AG04450 (cell line): ENCODE results near the gene CENPX. TPM values are rescaled to one million over a fixed set of nuclear protein-coding genes. Genes with fewer than 3 reads are reported as not detected.
"Not testable (repeated sequence)": the region's sequence is repeated elsewhere in the genome, so short reads cannot be mapped to it uniquely, and the experiment has no call there.

Source experiments
- CTCF ChIA-PET: fragments of 300-600, 350-600 bp; formaldehyde crosslinking; extraction: SDS; loops from one replicate; lab custom pipeline; 2022; ENCODE audit warnings: antibody characterized with exemption, inconsistent platforms; lab: Charles Lee
- POLR2A ChIA-PET: fragments of 350-600 bp; formaldehyde crosslinking; extraction: SDS; loops from one replicate; lab custom pipeline; 2021; ENCODE audit warnings: antibody characterized with exemption, inconsistent platforms; lab: Yijun Ruan, JAX
- DNase-seq: peaks from one replicate; pipeline ENCODE4 v3.0.0-alpha.2; 2011; ENCODE audit warnings: low read depth, low spot score
- H3K27ac ChIP-seq: one replicate; pipeline ENCODE4 v1.5.1; 2012; ENCODE audit warnings: low read depth, low read length, control low read depth
- H3K27me3 ChIP-seq: one replicate; pipeline ENCODE4 v1.6.0; 2012; ENCODE audit warnings: low read length; ENCODE audit not compliant: control insufficient read depth, insufficient read depth
- H3K4me3 ChIP-seq: 2 replicates; pipeline ENCODE4 v1.5.1; 2011; ENCODE audit warnings: mild to moderate bottlenecking, low read depth, low read length, control low read depth
- H3K9me3 ChIP-seq: 2 replicates; pipeline ENCODE4 v1.5.1; 2012; ENCODE audit warnings: low read length; ENCODE audit not compliant: control insufficient read depth, insufficient read depth
- CTCF ChIP-seq: IDR thresholded peaks from 2 replicates; pipeline ENCODE4 v1.5.1; 2011; ENCODE audit warnings: low read depth, low read length, control low read depth, inconsistent platforms
- polyA plus RNA-seq: library from polyadenylated mRNA; depleted of rRNA; stranded (reverse); fragments of >200 nt; gene quantifications from 2 replicates; pipeline ENCODE4 v1.2.3, GENCODE V29; 2011

CENPX gene
- polyA plus RNA-seq, 1 experiment: 32.5 TPM

GRCh38 chr17:82041144-82041814 lies 18.6 kb upstream of the CENPX start:
- no peak for TF ChIP-seq CTCF
- ChIA-PET CTCF (no interaction called here), POLR2A (no interaction called here)
- DNase-seq: no peak
- Histone ChIP-seq H3K27ac (no peak overlapping the region), H3K9me3 (no peaks in the 10 kb centered on the region; the same call in 1 of the 2 replicates), H3K4me3 (no peak overlapping the region), H3K27me3 (no peaks in the 10 kb centered on the region)

- Histone ChIP-seq H3K4me3 (no peak overlapping the region), H3K27ac (no peak overlapping the region), H3K9me3 (no peaks in the 10 kb centered on the region; the same call in 1 of the 2 replicates), H3K27me3 (no peaks in the 10 kb centered on the region)
- no peak for TF ChIP-seq CTCF
- CTCF ChIA-PET: interaction anchor here (2.0 kb wide), 1 partner anchor 9 kb away, joined by 4 read pairs; no protein-coding TSS in a partner anchor
- DNase-seq: no peak
- POLR2A ChIA-PET: no interaction called here
Observed at GRCh38 chr17:82039695-82040299, 17.1 kb upstream of the CENPX start.

DNA sequence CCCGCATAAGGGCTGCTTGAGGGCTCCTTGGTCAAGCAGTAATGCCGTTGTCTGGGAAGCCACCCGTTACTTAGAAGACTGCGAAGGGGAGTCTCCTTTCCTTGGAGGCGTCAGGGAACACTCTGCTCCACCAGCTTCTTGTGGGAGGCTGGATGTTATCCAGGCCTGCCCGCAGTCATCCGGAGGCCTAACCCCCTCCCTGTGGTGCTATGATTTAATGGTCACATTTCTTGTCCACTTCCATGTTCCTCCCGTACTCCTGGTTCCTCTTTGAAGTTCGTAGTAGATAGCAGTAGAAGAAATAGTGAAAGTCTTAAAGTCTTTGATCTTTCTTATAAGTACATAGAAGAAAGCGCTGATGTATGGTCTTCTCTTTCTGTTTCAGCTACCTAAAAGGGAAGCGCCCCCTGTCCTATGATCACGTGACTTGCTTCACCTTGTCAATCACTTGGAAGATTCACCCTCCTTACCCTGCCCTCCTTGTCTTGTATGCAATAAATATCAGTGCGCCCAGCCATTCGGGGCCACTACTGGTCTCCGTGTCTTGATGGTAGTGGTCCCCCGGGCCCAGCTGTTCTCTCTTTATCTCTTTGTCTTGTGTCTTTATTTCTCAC lies 16.2 kb upstream of the CENPX start:
- H3K4me3 ChIP-seq, DNase-seq, H3K27me3 ChIP-seq, H3K9me3 ChIP-seq, H3K27ac ChIP-seq, POLR2A ChIA-PET: not testable (repeated sequence)
- CTCF ChIA-PET: interaction anchor here (2.0 kb wide), 1 partner anchor 8 kb away, joined by 4 read pairs; no protein-coding TSS in a partner anchor

GRCh38 chr17:82037889-82038195 lies 15.2 kb upstream of the CENPX start:
- no peak overlapping the region for H3K27ac ChIP-seq
- POLR2A ChIA-PET: interaction anchor here (0.6 to 1.4 kb wide), 11 partner anchors 14 to 192 kb away, joined by 3 to 10 read pairs (median 3); partner anchors contain the start of genes CENPX, FASN, GPS1 and LRRC45
- no peak for TF ChIP-seq CTCF
- CTCF ChIA-PET: interaction anchor here (0.5 to 1.3 kb wide), 12 partner anchors 9 to 852 kb away, joined by 3 to 7 read pairs (median 4); partner anchors contain the start of genes CENPX and LRRC45
- no peaks in the 10 kb centered on the region for H3K27me3 ChIP-seq
- H3K4me3 ChIP-seq: peak overlapping the region; percentile 47
- no peaks in the 10 kb centered on the region; the same call in 1 of the 2 replicates for H3K9me3 ChIP-seq
- DNase-seq: no peak

GRCh38 chr17:82037092-82037888 lies 14.6 kb upstream of the CENPX start, which contains the start of gene DCXR:
TSS of gene DCXR (minus strand) at chr17:82037697. CDS start at chr17:82037682, 15 bp downstream.
- peak; percentile 76 for DNase-seq
- Histone ChIP-seq H3K4me3 (peak within 1 kb of the TSS; percentile 74), H3K27ac (peak within 1 kb of the TSS; percentile 61), H3K27me3 (no peaks in the 10 kb centered on the region), H3K9me3 (no peaks in the 10 kb centered on the region; the same call in 1 of the 2 replicates)
- TF ChIP-seq CTCF: peak; percentile 57
- POLR2A ChIA-PET: interaction anchor here (0.6 to 1.4 kb wide), 11 partner anchors 14 to 192 kb away, joined by 3 to 10 read pairs (median 3); partner anchors contain the start of genes CENPX, FASN, GPS1 and LRRC45
- CTCF ChIA-PET: interaction anchor here (0.5 to 1.3 kb wide), 13 partner anchors 8 to 852 kb away, joined by 3 to 7 read pairs (median 3); partner anchors contain the start of genes CENPX and LRRC45
